Measurements from ENCODE around the gene CYP3A7. TPM values are rescaled to one million over a fixed set of nuclear protein-coding genes. Genes with fewer than 3 reads are reported as not detected.

CYP3A7 gene
- total RNA-seq, 1 experiment from 2014 or later: not detected

GRCh38 chr7:99669782-99670181, 65.2 kb downstream of the CYP3A7 start:
- no peak overlapping the region for H3K27ac ChIP-seq (ENCODE audit: insufficient read length, low read depth, low read length)
- H4K8ac ChIP-seq (replicated peaks; ENCODE audit: insufficient read length, low read depth, low read length): no peak overlapping the region
- H2BK15ac ChIP-seq (ENCODE audit: low read depth, low read length): no peak overlapping the region
- TF ChIP-seq, protein P1, sequence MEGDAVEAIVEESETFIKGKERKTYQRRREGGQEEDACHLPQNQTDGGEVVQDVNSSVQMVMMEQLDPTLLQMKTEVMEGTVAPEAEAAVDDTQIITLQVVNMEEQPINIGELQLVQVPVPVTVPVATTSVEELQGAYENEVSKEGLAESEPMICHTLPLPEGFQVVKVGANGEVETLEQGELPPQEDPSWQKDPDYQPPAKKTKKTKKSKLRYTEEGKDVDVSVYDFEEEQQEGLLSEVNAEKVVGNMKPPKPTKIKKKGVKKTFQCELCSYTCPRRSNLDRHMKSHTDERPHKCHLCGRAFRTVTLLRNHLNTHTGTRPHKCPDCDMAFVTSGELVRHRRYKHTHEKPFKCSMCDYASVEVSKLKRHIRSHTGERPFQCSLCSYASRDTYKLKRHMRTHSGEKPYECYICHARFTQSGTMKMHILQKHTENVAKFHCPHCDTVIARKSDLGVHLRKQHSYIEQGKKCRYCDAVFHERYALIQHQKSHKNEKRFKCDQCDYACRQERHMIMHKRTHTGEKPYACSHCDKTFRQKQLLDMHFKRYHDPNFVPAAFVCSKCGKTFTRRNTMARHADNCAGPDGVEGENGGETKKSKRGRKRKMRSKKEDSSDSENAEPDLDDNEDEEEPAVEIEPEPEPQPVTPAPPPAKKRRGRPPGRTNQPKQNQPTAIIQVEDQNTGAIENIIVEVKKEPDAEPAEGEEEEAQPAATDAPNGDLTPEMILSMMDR (conservative IDR thresholded peaks at IDR 0.05): no peak
- no peak overlapping the region for H3K18ac ChIP-seq (ENCODE audit: insufficient read length, low read depth, low read length)
- no peak overlapping the region for H3K9ac ChIP-seq (ENCODE audit: extremely low read depth, insufficient read length, low read length)
- H3K9me3 ChIP-seq (ENCODE audit: control insufficient read depth, low read depth, low read length): no peaks in the 10 kb centered on the region
- H3K23me2 ChIP-seq (ENCODE audit: insufficient read length, low read depth, low read length, poor library complexity, severe bottlenecking): no peaks in the 10 kb centered on the region
- H3K4ac ChIP-seq (ENCODE audit: low read depth, low read length): no peak overlapping the region
- H3K9me3 Mint-ChIP-seq: no peaks in the 10 kb centered on the region
- H2BK120ac ChIP-seq (ENCODE audit: low read depth, low read length, poor library complexity, severe bottlenecking): no peak overlapping the region
- no peak overlapping the region for H3K23ac ChIP-seq (ENCODE audit: insufficient read length, low read depth, low read length)
- H3K56ac ChIP-seq (ENCODE audit: insufficient read length, low read depth, low read length): no peak overlapping the region
- no peaks in the 10 kb centered on the region for H3K4me1 ChIP-seq (ENCODE audit: insufficient read depth, low read length)
- H2AFZ ChIP-seq (ENCODE audit: low read length): no peak overlapping the region
- no peak overlapping the region for H4K5ac ChIP-seq (ENCODE audit: insufficient read length, low read depth, low read length)
- no peak overlapping the region for H4K91ac ChIP-seq (ENCODE audit: insufficient read length, low read depth, low read length)
- no peak overlapping the region for H2BK12ac ChIP-seq (ENCODE audit: insufficient read length, low read depth, low read length)
- no peak overlapping the region for H3K27ac Mint-ChIP-seq
- H3K4me2 ChIP-seq (ENCODE audit: insufficient read depth, insufficient read length, low read length): no peak overlapping the region
- no peaks in the 10 kb centered on the region for H3K27me3 Mint-ChIP-seq (ENCODE audit: low read depth)
- no peaks in the 10 kb centered on the region for H3K79me1 ChIP-seq (ENCODE audit: insufficient read depth, low read depth, low read length, poor library complexity, severe bottlenecking)
- no peak for DNase-seq
- no peak overlapping the region for H2BK5ac ChIP-seq (ENCODE audit: insufficient read length, low read length)
- H3T11ph ChIP-seq (ENCODE audit: low read length): no peak overlapping the region
- no peak overlapping the region for H2AK5ac ChIP-seq (ENCODE audit: insufficient read length, low read length)
- no peak overlapping the region for H2BK20ac ChIP-seq (ENCODE audit: low read depth, low read length, poor library complexity, severe bottlenecking)
- H3K27me3 ChIP-seq (ENCODE audit: insufficient read depth, low read length): no peaks in the 10 kb centered on the region
- H3K4me1 Mint-ChIP-seq: peaks cover 4 to 6% of the 10 kb centered on the region in 2 experiments
- no peaks in the 10 kb centered on the region for H4K20me1 ChIP-seq (ENCODE audit: control insufficient read depth, insufficient read depth, insufficient read length)
- no peaks in the 10 kb centered on the region for H3K36me3 Mint-ChIP-seq (ENCODE audit: insufficient read depth in 1 of 3, low read depth in 3 of 3)
- H3K14ac ChIP-seq (ENCODE audit: insufficient read depth, low read length): no peak overlapping the region
- no peaks in the 10 kb centered on the region for H3K79me2 ChIP-seq (ENCODE audit: insufficient read depth, low read length)
- no peak overlapping the region for H3K4me3 Mint-ChIP-seq
- no CpG with 5 or more reads among the region's 3 CpGs for WGBS (ENCODE audit: extremely low coverage, insufficient read length, low lambda C conversion rate)

Measured in H9 (cell line).